Endothelial cell (in vitro differentiated cells): Measurements from ENCODE around the gene CLEC20A. TPM values are rescaled to one million over a fixed set of nuclear protein-coding genes. Genes with fewer than 3 reads are reported as not detected.
A peak's percentile ranks its signal among the peaks of the same experiment; 100 is the strongest.

Experiments
- DNase-seq: peaks from one replicate; pipeline ENCODE4 v3.0.0; 2021; ENCODE audit warnings: low spot score
- H3K27ac Mint-ChIP-seq: one replicate; pipeline ENCODE4 v1.8.0; 2021; ENCODE audit warnings: mixed read lengths, inconsistent platforms; ENCODE audit not compliant: unreplicated experiment
- H3K27me3 Mint-ChIP-seq: one replicate; pipeline ENCODE4 v1.8.0; 2021; ENCODE audit warnings: mild to moderate bottlenecking, moderate library complexity, mixed read lengths, inconsistent platforms; ENCODE audit not compliant: unreplicated experiment
- H3K36me3 Mint-ChIP-seq: one replicate; pipeline ENCODE4 v1.8.0; 2021; ENCODE audit warnings: mild to moderate bottlenecking, low read depth, mixed read lengths, inconsistent platforms; ENCODE audit not compliant: unreplicated experiment
- H3K4me1 Mint-ChIP-seq: one replicate; pipeline ENCODE4 v1.8.0; 2021; ENCODE audit warnings: mild to moderate bottlenecking, mixed read lengths, inconsistent platforms; ENCODE audit not compliant: unreplicated experiment
- H3K4me3 Mint-ChIP-seq: one replicate; pipeline ENCODE4 v1.8.0; 2021; ENCODE audit warnings: mild to moderate bottlenecking, mixed read lengths, inconsistent platforms; ENCODE audit not compliant: unreplicated experiment
- H3K9me3 Mint-ChIP-seq: one replicate; pipeline ENCODE4 v1.8.0; 2021; ENCODE audit warnings: mixed read lengths, inconsistent platforms; ENCODE audit not compliant: unreplicated experiment
- total RNA-seq: library from RNA; stranded (reverse); fragmentation: NEBNext Ultra II Directional; extraction: Animal tissue kit (Norgen Biotek cat#: 25700); gene quantifications from one replicate; pipeline ENCODE4 v1.2.1, GENCODE V29; 2021; ENCODE audit not compliant: unreplicated experiment
- TF ChIP-seq, protein P1 (sequence below): fragments of 200-600 bp; sonication (generic); IDR thresholded peaks from one replicate; pipeline ENCODE4 v1.5.0; 2021; ENCODE audit warnings: antibody characterized with exemption; ENCODE audit not compliant: unreplicated experiment

CLEC20A gene
- total RNA-seq, 1 donor from 2014 or later: not detected

- DNase-seq: peak; percentile 44
- TF ChIP-seq, protein P1, sequence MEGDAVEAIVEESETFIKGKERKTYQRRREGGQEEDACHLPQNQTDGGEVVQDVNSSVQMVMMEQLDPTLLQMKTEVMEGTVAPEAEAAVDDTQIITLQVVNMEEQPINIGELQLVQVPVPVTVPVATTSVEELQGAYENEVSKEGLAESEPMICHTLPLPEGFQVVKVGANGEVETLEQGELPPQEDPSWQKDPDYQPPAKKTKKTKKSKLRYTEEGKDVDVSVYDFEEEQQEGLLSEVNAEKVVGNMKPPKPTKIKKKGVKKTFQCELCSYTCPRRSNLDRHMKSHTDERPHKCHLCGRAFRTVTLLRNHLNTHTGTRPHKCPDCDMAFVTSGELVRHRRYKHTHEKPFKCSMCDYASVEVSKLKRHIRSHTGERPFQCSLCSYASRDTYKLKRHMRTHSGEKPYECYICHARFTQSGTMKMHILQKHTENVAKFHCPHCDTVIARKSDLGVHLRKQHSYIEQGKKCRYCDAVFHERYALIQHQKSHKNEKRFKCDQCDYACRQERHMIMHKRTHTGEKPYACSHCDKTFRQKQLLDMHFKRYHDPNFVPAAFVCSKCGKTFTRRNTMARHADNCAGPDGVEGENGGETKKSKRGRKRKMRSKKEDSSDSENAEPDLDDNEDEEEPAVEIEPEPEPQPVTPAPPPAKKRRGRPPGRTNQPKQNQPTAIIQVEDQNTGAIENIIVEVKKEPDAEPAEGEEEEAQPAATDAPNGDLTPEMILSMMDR: no peak
- peak overlapping the region; percentile 75 for H3K27ac Mint-ChIP-seq
- H3K27me3 Mint-ChIP-seq: peaks cover 4% of the 10 kb centered on the region
- no peaks in the 10 kb centered on the region for H3K9me3 Mint-ChIP-seq
- H3K4me1 Mint-ChIP-seq: peaks cover 7% of the 10 kb centered on the region
- H3K36me3 Mint-ChIP-seq: no peaks in the 10 kb centered on the region
- H3K4me3 Mint-ChIP-seq: peak overlapping the region; percentile 94
Observed at GRCh38 chr1:178541829-178542553, 45.2 kb upstream of the CLEC20A start.

DNA sequence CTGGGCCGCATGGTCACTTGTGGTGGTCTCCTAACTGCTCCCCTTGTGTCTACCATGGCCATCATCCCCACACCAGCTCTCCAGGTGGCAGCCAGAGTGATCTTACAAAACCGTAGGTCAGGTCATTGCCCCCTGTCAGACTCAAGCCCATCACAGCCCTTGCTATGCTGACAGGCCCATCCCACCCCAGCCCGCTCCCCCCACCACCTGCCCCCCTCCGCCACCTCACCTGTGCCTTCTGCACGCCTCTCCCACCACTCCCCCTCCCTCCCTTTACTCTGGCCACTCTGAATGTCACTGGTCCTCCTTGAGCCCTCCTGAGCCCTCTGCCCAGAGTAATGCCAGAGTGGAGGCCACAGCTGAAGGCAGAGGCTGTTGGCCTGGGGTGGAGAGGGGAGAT is 44.6 kb upstream of the CLEC20A start:
- no peak for DNase-seq
- Mint-ChIP-seq H3K27ac (no peak overlapping the region), H3K36me3 (no peaks in the 10 kb centered on the region), H3K9me3 (no peaks in the 10 kb centered on the region), H3K4me1 (peaks cover 7% of the 10 kb centered on the region), H3K4me3 (peak overlapping the region; percentile 94), H3K27me3 (peaks cover 4% of the 10 kb centered on the region)
- TF ChIP-seq, protein P1: no peak

DNA sequence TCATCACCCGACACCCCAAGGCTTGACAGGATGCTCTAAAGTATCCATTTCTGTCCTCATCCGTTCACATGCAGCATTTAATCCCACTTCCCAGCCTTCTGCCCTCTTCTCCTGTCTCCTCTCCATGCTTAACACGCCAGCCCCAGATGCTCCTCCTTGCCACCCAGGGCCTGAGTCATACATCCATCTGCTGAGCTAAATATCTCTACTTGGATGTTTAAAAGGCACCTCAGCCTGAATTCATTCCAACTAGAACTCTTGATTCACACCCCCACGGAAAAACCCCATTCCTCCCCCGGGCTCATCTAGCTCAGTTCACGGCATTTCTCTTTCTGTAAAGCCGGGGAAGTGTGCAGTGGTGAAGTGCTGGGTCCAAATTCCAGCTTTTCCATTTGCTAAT is 43.9 kb upstream of the CLEC20A start:
- peaks cover 7% of the 10 kb centered on the region for H3K4me1 Mint-ChIP-seq
- DNase-seq: no peak

DNA sequence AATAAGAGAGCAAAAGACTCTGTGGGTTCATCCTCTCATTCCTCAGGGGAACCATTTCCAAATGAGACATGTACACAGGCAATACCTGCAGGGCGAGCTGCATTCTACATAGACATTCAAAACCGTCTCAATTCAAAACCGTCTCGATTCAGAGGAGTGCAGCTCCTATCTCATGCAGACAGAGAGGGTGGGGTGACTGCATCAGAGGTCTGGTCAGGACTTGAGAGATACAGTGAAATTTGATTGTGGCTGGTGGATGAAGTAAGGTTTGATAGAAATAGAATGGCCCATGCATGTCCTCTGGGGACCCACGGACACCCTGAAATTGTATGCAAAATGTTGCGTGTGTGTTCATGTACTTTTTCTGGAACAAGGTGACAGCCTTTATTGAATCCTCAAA is 43.4 kb upstream of the CLEC20A start:
- no peaks in the 10 kb centered on the region for H3K36me3 Mint-ChIP-seq
- peaks cover 4% of the 10 kb centered on the region for H3K27me3 Mint-ChIP-seq
- no peaks in the 10 kb centered on the region for H3K9me3 Mint-ChIP-seq
- TF ChIP-seq, protein P1: no peak
- H3K4me1 Mint-ChIP-seq: peaks cover 7% of the 10 kb centered on the region
- H3K4me3 Mint-ChIP-seq: no peak overlapping the region
- no peak for DNase-seq
- H3K27ac Mint-ChIP-seq: no peak overlapping the region

More for the DNA sequence above, 43.9 kb upstream of the CLEC20A start:
- no peaks in the 10 kb centered on the region for H3K9me3 Mint-ChIP-seq
- H3K4me3 Mint-ChIP-seq: no peak overlapping the region
- peaks cover 4% of the 10 kb centered on the region for H3K27me3 Mint-ChIP-seq
- H3K27ac Mint-ChIP-seq: no peak overlapping the region
- TF ChIP-seq, protein P1: no peak
- no peaks in the 10 kb centered on the region for H3K36me3 Mint-ChIP-seq

DNA sequence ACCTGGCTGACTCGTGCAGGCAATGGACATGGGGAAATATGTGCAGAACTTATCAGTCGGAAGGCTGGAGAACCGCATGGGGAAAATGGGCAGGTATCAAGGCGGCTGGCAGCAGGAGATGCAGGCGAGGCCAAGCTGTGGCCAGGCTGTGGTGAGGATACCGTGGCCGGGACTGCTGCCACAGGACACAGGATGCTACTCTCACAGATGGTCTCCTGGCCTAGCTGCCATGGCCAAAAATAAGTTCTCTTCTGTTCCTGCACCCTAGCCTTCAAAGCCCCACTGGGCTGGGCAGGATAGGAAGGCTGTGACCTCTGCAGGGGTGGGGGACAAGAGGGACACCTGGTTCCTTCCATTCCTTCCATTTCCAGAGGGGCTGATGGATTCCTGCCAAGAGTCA is 42.5 kb upstream of the CLEC20A start:
- H3K36me3 Mint-ChIP-seq: no peaks in the 10 kb centered on the region
- no peak overlapping the region for H3K27ac Mint-ChIP-seq
- no peak overlapping the region for H3K4me3 Mint-ChIP-seq
- H3K27me3 Mint-ChIP-seq: peaks cover 4% of the 10 kb centered on the region
- no peaks in the 10 kb centered on the region for H3K9me3 Mint-ChIP-seq
- TF ChIP-seq, protein P1: no peak
- peaks cover 7% of the 10 kb centered on the region for H3K4me1 Mint-ChIP-seq
- no peak for DNase-seq
